ENCODE data around the gene GPR183.

The GPR183 gene

GRCh38 chr13:99278200-99278599 is 29.0 kb downstream of the GPR183 start:
- ChIA-PET POLR2A (no interaction called here), CTCF (interaction anchor here (0.6 kb wide), 2 partner anchors 260 to 924 kb away, joined by 4 to 5 read pairs; no protein-coding TSS in a partner anchor)
- TF ChIP-seq ZNF155 (tag by site-specific recombination; IDR thresholded peaks at IDR 0.05) = no peak
- Histone ChIP-seq H3K4me3 (ENCODE audit: low read depth, low read length) (no peak overlapping the region), H3K4me1 (ENCODE audit: control insufficient read depth, insufficient read depth, low read length) (no peaks in the 10 kb centered on the region), H3K9me3 (ENCODE audit: control insufficient read depth, insufficient read depth, low read depth, low read length) (no peaks in the 10 kb centered on the region), H3K36me3 (ENCODE audit: control insufficient read depth in 2 of 2, insufficient read depth in 1 of 2, low read length in 2 of 2) (no peaks in the 10 kb centered on the region), H3K27ac (ENCODE audit: extremely low read depth, low read depth, low read length) (no peak overlapping the region)

- Histone ChIP-seq H3K4me3 (ENCODE audit: low read depth, low read length) (no peak overlapping the region), H3K4me1 (ENCODE audit: control insufficient read depth, insufficient read depth, low read length) (no peaks in the 10 kb centered on the region), H3K27ac (ENCODE audit: extremely low read depth, low read depth, low read length) (no peak overlapping the region), H3K36me3 (ENCODE audit: control insufficient read depth in 2 of 2, insufficient read depth in 1 of 2, low read length in 2 of 2) (no peaks in the 10 kb centered on the region), H3K9me3 (ENCODE audit: control insufficient read depth, insufficient read depth, low read depth, low read length) (no peaks in the 10 kb centered on the region)
- CTCF ChIA-PET = no interaction called here
- POLR2A ChIA-PET = no interaction called here
- TF ChIP-seq ZNF146 (tag by site-specific recombination; IDR thresholded peaks at IDR 0.05) = no peak
- TF ChIP-seq ZBTB48 (tag by site-specific recombination; IDR thresholded peaks at IDR 0.05) = no peak
- no peak for TF ChIP-seq RBAK (tag by site-specific recombination; IDR thresholded peaks at IDR 0.05)
Measured at GRCh38 chr13:99277629-99278028, 29.6 kb downstream of the GPR183 start.

- no peaks in the 10 kb centered on the region for H3K9me3 ChIP-seq (ENCODE audit: control insufficient read depth, insufficient read depth, low read depth, low read length)
- ChIA-PET CTCF (interaction anchor here (0.5 to 2.1 kb wide), 4 partner anchors 11 to 745 kb away, joined by 3 to 10 read pairs (median 3); no protein-coding TSS in a partner anchor), POLR2A (no interaction called here)
- H3K27ac ChIP-seq (ENCODE audit: extremely low read depth, low read depth, low read length) = no peak overlapping the region
- TF ChIP-seq ZSCAN30 (tag by site-specific recombination; IDR thresholded peaks at IDR 0.05) (no peak), TSHZ1 (tag by site-specific recombination; IDR thresholded peaks at IDR 0.05; ENCODE audit: borderline replicate concordance) (no peak), ZNF830 (tag by site-specific recombination; IDR thresholded peaks at IDR 0.05; ENCODE audit: low read depth) (no peak), ZFP41 (tag by site-specific recombination; IDR thresholded peaks at IDR 0.05; ENCODE audit: borderline replicate concordance) (no peak), ZSCAN23 (tag by site-specific recombination; IDR thresholded peaks at IDR 0.05) (no peak), ZSCAN5A (tag by site-specific recombination; IDR thresholded peaks at IDR 0.05) (no peak), SP7 (tag by site-specific recombination; IDR thresholded peaks at IDR 0.05) (no peak), ZNF561 (tag by site-specific recombination; IDR thresholded peaks at IDR 0.05; ENCODE audit: borderline replicate concordance) (no peak), ZNF692 (tag by site-specific recombination; IDR thresholded peaks at IDR 0.05) (no peak), REPIN1 (tag by site-specific recombination; IDR thresholded peaks at IDR 0.05; ENCODE audit: low read depth) (no peak), ATF2 (tag by site-specific recombination; IDR thresholded peaks at IDR 0.05; ENCODE audit: low read depth) (no peak), ZBTB26 (tag by site-specific recombination; optimal IDR thresholded peaks at IDR 0.05) (no peak), YY1 (tag by site-specific recombination; IDR thresholded peaks at IDR 0.05) (no peak), ZNF544 (tag by site-specific recombination; IDR thresholded peaks at IDR 0.05) (no peak), ZNF837 (tag by site-specific recombination; IDR thresholded peaks at IDR 0.05) (no peak), SALL2 (tag by site-specific recombination; IDR thresholded peaks at IDR 0.05; ENCODE audit: borderline replicate concordance) (no peak)
- no peaks in the 10 kb centered on the region for H3K4me1 ChIP-seq (ENCODE audit: control insufficient read depth, insufficient read depth, low read length)
- H3K4me3 ChIP-seq (ENCODE audit: low read depth, low read length) = no peak overlapping the region
- H3K36me3 ChIP-seq (ENCODE audit: control insufficient read depth in 2 of 2, insufficient read depth in 1 of 2, low read length in 2 of 2) = no peaks in the 10 kb centered on the region
Measured at GRCh38 chr13:99276706-99277105, 30.5 kb downstream of the GPR183 start.
